K562 (cell line): ENCODE results near the gene FOXN3.

Experiments used
- HMG20A ChIP-seq: fragments of 450-650 bp; formaldehyde crosslinking; conservative IDR thresholded peaks from 2 replicates; pipeline ENCODE4 v1.4.0; 2020; ENCODE audit warnings: mild to moderate bottlenecking, mixed read lengths
- MCM2 ChIP-seq: fragments of 450-650 bp; IDR thresholded peaks from 2 replicates; pipeline ENCODE4 v1.6.1; 2017; ENCODE audit warnings: low read depth, mild to moderate bottlenecking
- NCOR1 ChIP-seq: fragments of 450-650 bp; IDR thresholded peaks from 2 replicates; pipeline ENCODE4 v1.6.1; 2016; ENCODE audit warnings: mild to moderate bottlenecking, moderate library complexity
- PHB2 ChIP-seq: fragments of 450-650 bp; IDR thresholded peaks from 2 replicates; pipeline ENCODE4 v1.6.1; 2017; ENCODE audit warnings: low read depth
- TAF1 ChIP-seq: IDR thresholded peaks from 2 replicates; pipeline ENCODE4 v1.6.1; 2011; ENCODE audit warnings: mild to moderate bottlenecking, low read length, moderate library complexity; ENCODE audit not compliant: insufficient read depth, control insufficient read depth, severe bottlenecking; ENCODE audit errors: extremely low read depth
- ZBTB34 ChIP-seq: fragments of 250-450 bp; sonication (Bioruptor Pico); IDR thresholded peaks from 2 replicates; pipeline ENCODE4 v1.8.0; 2021; ENCODE audit warnings: mild to moderate bottlenecking, moderate library complexity
- ZNF316 ChIP-seq: fragments of 450-650 bp; IDR thresholded peaks from 2 replicates; pipeline ENCODE4 v1.6.1; 2016
- TF ChIP-seq, protein P1 (sequence below): sonication (generic); formaldehyde crosslinking; IDR thresholded peaks from 2 replicates; pipeline ENCODE4 v1.9.0; 2022; ENCODE audit warnings: mild to moderate bottlenecking, missing genetic modification reagents

GRCh38 chr14:89289477-89289876 is 127.6 kb downstream of the FOXN3 start:
- no peak for TF ChIP-seq HMG20A (CRISPR knock-in tag)
- TF ChIP-seq MCM2 = no peak
- TF ChIP-seq ZNF316 = no peak
- TF ChIP-seq, protein P1, sequence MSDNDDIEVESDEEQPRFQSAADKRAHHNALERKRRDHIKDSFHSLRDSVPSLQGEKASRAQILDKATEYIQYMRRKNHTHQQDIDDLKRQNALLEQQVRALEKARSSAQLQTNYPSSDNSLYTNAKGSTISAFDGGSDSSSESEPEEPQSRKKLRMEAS (CRISPR knock-in tag) = no peak
- TF ChIP-seq ZBTB34 (CRISPR knock-in tag) = no peak
- no peak for TF ChIP-seq NCOR1
- TF ChIP-seq TAF1 = no peak
- no peak for TF ChIP-seq PHB2
